ENCODE data around the gene CACNA1I.

Gene CACNA1I

GRCh38 chr22:39577366-39577765, 6.8 kb downstream of the CACNA1I start:
- ATAC-seq (ENCODE audit: low read depth): no peak
- no peak overlapping the region for H3K27ac ChIP-seq (ENCODE audit: poor library complexity, severe bottlenecking)
- H3K4me1 ChIP-seq (ENCODE audit: insufficient read depth, poor library complexity, severe bottlenecking): peaks cover 9% of the 10 kb centered on the region
- TF ChIP-seq, protein P1, sequence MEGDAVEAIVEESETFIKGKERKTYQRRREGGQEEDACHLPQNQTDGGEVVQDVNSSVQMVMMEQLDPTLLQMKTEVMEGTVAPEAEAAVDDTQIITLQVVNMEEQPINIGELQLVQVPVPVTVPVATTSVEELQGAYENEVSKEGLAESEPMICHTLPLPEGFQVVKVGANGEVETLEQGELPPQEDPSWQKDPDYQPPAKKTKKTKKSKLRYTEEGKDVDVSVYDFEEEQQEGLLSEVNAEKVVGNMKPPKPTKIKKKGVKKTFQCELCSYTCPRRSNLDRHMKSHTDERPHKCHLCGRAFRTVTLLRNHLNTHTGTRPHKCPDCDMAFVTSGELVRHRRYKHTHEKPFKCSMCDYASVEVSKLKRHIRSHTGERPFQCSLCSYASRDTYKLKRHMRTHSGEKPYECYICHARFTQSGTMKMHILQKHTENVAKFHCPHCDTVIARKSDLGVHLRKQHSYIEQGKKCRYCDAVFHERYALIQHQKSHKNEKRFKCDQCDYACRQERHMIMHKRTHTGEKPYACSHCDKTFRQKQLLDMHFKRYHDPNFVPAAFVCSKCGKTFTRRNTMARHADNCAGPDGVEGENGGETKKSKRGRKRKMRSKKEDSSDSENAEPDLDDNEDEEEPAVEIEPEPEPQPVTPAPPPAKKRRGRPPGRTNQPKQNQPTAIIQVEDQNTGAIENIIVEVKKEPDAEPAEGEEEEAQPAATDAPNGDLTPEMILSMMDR (IDR thresholded peaks at IDR 0.05; ENCODE audit: poor library complexity, severe bottlenecking): no peak
- DNase-seq (ENCODE audit: low spot score): no peak
- no peaks in the 10 kb centered on the region for H3K27me3 ChIP-seq (ENCODE audit: insufficient read depth, poor library complexity, severe bottlenecking)
- no peak overlapping the region for H3K4me3 ChIP-seq (ENCODE audit: severe bottlenecking)
- no peaks in the 10 kb centered on the region for H3K36me3 ChIP-seq (ENCODE audit: low read depth)
- no peaks in the 10 kb centered on the region for H3K9me3 ChIP-seq (ENCODE audit: severe bottlenecking)

GRCh38 chr22:39577900-39578299, 7.3 kb downstream of the CACNA1I start:
- H3K4me1 ChIP-seq (ENCODE audit: insufficient read depth, poor library complexity, severe bottlenecking): peaks cover 9% of the 10 kb centered on the region
- H3K27ac ChIP-seq (ENCODE audit: poor library complexity, severe bottlenecking): no peak overlapping the region
- no peaks in the 10 kb centered on the region for H3K9me3 ChIP-seq (ENCODE audit: severe bottlenecking)
- no peaks in the 10 kb centered on the region for H3K27me3 ChIP-seq (ENCODE audit: insufficient read depth, poor library complexity, severe bottlenecking)
- TF ChIP-seq, protein P1 (IDR thresholded peaks at IDR 0.05; ENCODE audit: poor library complexity, severe bottlenecking): no peak
- no peaks in the 10 kb centered on the region for H3K36me3 ChIP-seq (ENCODE audit: low read depth)
- ATAC-seq (ENCODE audit: low read depth) (no peak), DNase-seq (ENCODE audit: low spot score) (no peak)
- H3K4me3 ChIP-seq (ENCODE audit: severe bottlenecking): no peak overlapping the region

GRCh38 chr22:39580006-39580441, 9.5 kb downstream of the CACNA1I start:
- no peak overlapping the region for H3K4me3 ChIP-seq (ENCODE audit: severe bottlenecking)
- TF ChIP-seq, protein P1 (IDR thresholded peaks at IDR 0.05; ENCODE audit: poor library complexity, severe bottlenecking): no peak
- H3K27me3 ChIP-seq (ENCODE audit: insufficient read depth, poor library complexity, severe bottlenecking): no peaks in the 10 kb centered on the region
- DNase-seq (ENCODE audit: low spot score) (no peak), ATAC-seq (ENCODE audit: low read depth) (no peak)
- no peaks in the 10 kb centered on the region for H3K36me3 ChIP-seq (ENCODE audit: low read depth)
- no peak overlapping the region for H3K27ac ChIP-seq (ENCODE audit: poor library complexity, severe bottlenecking)
- peaks cover under 1% of the 10 kb centered on the region for H3K4me1 ChIP-seq (ENCODE audit: insufficient read depth, poor library complexity, severe bottlenecking)
- H3K9me3 ChIP-seq (ENCODE audit: severe bottlenecking): no peaks in the 10 kb centered on the region

DNA sequence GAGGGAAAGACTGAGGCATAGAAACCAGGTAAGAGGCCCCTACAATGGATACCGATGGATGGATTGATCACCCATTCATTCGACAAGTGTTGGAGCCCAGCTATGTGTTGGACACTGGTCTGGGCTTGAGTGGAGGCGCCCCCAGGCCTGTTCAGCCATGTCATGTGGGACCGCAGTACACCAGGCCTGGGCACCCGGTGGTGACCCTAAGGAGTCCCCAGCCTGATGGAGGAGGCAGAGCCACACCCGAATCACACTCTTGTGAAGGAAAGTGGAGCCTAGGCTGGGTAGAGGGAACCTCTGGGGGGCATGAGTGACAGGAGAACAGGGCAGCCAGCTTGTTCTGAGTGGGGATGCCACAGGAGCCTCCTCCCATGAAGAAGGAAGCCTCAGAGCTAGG, 10.2 kb downstream of the CACNA1I start:
- Histone ChIP-seq H3K27ac (ENCODE audit: poor library complexity, severe bottlenecking) (no peak overlapping the region), H3K4me3 (ENCODE audit: severe bottlenecking) (no peak overlapping the region), H3K36me3 (ENCODE audit: low read depth) (no peaks in the 10 kb centered on the region), H3K9me3 (ENCODE audit: severe bottlenecking) (no peaks in the 10 kb centered on the region), H3K4me1 (ENCODE audit: insufficient read depth, poor library complexity, severe bottlenecking) (no peaks in the 10 kb centered on the region), H3K27me3 (ENCODE audit: insufficient read depth, poor library complexity, severe bottlenecking) (no peaks in the 10 kb centered on the region)
- DNase-seq (ENCODE audit: low spot score) (no peak), ATAC-seq (ENCODE audit: low read depth) (no peak)
- TF ChIP-seq, protein P1 (IDR thresholded peaks at IDR 0.05; ENCODE audit: poor library complexity, severe bottlenecking): no peak

DNA sequence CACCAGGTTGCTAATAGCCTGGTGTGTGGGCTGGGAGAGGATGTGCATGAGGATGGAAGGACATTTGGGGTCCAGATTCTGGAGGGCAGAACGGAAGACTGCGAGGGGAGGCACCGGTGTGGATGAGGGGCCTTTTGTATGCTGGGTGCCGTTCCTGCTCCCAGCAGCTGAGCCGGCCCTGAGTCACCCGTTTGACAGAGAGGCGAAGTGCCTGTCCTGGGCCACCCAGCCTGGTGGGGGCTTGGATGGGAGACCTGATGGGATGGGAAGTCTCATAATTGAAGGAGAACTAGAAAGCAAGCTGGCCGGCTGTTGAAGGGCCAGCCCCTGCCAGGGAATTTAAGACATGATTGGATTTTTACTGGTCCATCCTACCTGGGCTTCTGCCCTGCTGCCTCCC, 10.8 kb downstream of the CACNA1I start:
- DNase-seq (ENCODE audit: low spot score) (no peak), ATAC-seq (ENCODE audit: low read depth) (no peak)
- Histone ChIP-seq H3K4me1 (ENCODE audit: insufficient read depth, poor library complexity, severe bottlenecking) (no peaks in the 10 kb centered on the region), H3K27me3 (ENCODE audit: insufficient read depth, poor library complexity, severe bottlenecking) (no peaks in the 10 kb centered on the region), H3K27ac (ENCODE audit: poor library complexity, severe bottlenecking) (no peak overlapping the region), H3K36me3 (ENCODE audit: low read depth) (no peaks in the 10 kb centered on the region), H3K4me3 (ENCODE audit: severe bottlenecking) (no peak overlapping the region), H3K9me3 (ENCODE audit: severe bottlenecking) (no peaks in the 10 kb centered on the region)
- TF ChIP-seq, protein P1 (IDR thresholded peaks at IDR 0.05; ENCODE audit: poor library complexity, severe bottlenecking): no peak

All from RWPE2 (cell line).